GM19395 (cell line): ENCODE results near the gene NTF3.

Experiments
- ATAC-seq: cut with Tn5 transposase; IDR thresholded peaks from one replicate; pipeline ENCODE4 v1.9.1; 2021; ENCODE audit warnings: mild to moderate bottlenecking, moderate library complexity; ENCODE audit not compliant: unreplicated experiment

Gene NTF3

DNA sequence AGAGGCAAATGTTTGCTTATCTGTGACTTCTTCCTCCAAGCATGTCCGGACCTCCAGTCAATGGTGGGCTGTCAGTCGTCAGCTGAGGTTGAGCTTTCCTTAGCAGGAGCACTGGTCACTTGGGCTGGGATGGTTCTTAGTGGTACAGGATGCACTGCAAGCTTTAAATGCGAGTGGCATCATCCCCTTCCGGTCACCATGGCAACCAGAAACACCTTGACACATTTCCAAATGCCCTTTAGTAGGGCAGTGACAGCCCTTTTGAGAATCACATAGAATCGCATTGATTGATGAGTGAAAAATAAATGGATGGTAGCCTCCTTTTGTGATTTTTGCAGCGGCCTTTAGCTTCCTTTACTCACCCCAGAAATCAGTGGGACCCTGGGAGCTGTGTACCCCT, 24.1 kb downstream of the NTF3 start:
- ATAC-seq, result no peak

DNA sequence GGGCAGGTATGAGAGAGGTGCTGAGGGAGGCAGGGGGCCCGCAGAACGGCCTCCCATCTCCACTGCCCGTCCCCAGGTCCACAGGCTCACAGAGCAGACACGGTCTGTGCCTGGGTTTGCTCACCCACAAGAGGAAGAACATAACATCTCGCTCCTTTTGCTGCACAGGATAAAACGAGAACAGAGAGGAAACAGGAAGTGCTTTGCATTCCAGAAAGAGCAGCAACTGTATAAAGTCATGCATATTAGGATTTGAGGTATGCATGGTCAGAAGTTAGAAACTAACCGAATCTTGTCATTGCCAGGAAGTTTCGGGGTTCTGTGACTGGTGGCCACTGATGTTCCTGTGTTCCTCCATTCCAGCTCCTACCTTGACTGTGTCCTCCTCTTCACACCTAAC, 25.0 kb downstream of the NTF3 start:
- ATAC-seq, result no peak

DNA sequence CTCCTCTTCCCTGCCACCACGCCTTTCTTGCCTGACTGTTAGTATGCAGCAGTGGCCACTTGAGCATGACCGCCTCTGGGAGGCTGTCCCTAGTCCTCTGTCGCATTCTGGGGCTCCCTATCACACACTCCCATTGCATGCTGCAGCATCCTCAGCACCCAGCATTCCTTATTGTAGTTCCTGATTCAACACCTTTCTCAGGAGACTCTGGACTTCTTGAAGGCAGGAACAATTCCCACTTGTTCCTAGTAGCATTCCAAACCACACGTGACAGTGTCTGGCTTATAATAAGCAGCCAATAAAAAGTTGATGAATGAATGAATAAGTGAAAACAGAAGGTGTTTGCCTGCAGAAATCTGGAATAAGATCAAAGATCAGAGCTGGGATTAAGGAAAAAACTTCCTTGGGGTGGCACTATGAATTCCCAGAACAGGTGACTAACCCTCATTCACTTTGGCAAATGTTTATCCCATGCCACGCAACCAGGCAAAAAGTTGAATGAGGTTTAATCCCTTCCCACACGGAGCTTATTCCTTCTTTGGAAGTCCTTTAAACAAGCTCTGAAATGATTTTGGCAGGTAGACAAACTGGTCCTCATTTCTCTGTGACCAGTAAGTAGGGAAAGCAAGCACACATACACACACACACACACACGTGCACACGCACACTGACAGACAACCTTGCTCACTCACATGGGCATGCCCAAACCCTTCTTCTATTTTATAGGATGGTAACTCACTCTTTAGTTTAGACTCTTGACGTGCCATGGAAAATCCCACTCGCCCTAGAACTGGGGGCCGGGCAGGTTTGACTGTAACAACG, 26.5 kb downstream of the NTF3 start:
- ATAC-seq, result no peak

DNA sequence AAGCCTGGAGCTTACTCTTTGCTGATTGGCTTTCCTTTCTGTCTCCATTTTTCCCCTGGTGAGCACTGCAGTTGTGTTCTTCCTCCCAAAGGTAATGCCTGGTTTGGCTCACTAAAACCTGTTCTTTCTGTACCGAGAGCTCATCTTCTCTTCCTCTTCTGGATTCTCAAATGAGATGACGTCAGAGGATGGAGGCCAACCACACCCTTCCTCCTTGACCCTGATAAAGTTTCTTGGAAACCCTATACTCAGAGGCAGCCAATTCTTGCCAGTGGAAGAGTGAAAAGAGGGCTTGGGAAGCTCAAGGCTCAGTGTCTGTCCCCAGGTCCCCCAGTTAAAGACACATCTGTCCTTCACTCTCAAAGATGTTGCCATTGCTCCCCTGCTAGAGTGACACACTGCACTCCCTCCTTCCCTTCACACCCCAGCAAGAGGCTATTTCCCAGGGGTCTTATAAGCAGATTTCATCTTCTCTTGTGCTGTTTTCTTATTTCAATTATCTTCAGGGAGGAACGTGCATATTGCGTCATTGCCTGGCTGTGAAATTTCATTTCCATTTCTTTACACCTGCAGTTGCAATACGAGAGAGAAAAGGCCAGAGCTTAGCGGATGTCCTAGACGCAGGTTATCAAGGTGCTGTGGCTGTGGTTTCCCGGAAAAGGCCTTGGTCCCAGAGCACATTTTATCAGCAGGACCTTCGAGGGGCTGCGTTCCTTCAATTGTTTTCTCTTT, 27.3 kb downstream of the NTF3 start:
- no peak for ATAC-seq

DNA sequence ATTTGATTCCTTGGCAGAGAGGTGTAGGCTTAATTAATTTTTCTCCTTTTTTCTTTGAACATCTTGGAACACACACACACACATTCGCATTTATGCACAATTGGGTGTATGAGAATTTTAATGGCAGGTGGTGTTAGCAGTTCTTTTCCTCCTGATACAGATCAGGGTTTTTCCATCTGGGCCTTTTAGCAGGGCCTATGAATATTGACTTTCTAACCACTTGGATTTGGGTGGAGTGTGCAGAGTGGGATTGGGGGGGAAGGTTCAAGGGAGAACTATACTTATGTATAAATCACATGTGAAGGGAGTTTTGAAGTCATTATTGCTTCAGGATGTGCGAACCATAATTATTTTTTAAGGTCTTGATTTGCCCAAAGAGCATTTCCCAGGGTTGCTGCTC, 28.9 kb downstream of the NTF3 start:
- no peak for ATAC-seq

DNA sequence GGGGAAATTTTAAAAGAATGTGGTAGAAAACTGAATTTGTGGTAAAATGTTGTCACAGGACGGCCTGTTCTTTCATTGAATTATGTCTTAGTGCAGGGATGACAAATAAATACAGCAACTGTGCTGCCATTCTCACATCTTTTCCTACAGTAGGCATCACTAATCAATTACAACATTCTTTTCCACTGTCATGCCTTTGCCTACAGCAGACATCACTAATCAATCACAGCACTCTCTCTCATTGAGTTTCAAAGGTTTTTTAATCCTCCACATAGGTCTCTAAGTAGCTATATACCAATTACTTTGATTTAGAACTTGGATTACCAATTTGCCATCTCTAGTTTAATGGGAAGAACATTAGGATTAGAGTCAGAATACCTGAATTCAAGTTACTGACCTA, 30.1 kb downstream of the NTF3 start:
- no peak for ATAC-seq

DNA sequence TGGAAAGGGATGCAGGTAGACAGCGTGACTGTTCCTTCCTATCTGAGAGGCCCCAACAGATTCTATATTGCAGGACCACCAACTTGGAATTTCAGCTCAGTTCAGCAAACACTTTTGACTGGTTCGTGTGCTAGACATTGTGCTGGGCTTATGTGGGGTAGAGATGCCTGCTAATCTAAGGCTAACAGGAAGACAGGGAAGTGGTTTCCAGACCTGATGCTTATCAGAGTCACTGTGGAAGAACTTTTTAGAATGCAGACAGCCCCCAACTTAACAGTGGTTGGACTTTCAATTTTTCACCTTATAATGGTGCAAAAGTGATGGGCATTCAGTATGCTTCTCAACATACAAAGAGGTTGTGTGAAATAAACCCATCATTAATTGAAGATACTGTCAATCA, 32.2 kb downstream of the NTF3 start:
- ATAC-seq, result no peak

DNA sequence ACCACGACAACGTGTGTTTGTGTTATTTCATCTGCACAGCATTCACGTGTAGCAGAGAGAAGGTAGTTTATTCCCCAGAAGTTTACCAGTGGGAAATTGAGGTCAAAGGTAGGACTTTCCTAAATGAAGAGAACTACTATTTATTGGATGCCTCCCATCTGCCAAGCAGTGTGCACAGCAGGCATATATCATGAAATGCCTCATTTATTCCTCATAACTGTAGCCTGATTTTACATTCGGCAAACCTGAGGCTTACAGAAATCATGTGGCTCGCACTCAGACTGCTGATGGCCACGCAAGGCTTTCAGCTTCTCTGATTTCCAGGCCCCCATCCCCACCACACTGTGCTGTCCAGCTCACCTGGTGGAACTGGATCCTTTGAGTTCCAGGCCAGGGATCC, 33.5 kb downstream of the NTF3 start:
- ATAC-seq, result no peak

DNA sequence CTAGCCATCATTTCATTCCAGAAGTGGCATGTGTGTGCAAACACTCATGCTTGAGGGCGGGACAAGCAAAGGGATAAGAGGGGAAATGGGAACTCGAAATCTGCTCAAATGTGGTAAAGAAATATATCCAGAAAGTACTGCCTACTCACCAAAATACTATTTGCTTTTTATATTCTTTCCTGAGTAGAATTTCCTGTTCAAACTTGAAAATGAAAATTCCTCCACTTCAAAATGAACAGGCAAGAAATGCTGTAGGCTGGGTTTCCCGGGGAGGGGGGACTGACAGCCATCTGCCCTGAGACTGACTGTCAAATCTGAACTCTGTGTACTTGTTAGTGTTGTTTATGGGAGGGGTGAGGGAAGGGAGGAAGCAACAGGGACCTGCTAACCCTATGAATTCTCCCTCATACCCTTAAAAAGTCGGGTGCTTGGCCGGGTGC, 34.6 kb downstream of the NTF3 start:
- no peak for ATAC-seq

DNA sequence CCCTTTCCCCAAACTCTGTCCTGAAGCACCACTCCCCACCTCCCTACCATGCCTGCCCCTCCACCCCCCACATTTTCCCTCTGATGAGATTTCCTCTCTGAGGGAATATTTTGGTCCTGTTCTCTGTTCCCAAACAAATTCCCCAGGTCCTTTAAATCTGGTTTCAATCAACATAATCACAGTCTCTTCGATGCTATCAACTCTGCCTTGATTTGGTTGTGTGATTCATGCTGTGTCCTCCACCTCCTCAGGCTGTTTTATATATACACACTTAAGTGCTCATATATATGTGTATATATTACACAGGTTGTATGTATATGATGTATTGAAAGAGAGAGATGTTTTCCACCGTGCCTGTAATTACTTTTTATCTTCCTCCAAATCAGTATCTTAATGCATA, 36.0 kb downstream of the NTF3 start:
- no peak for ATAC-seq

DNA sequence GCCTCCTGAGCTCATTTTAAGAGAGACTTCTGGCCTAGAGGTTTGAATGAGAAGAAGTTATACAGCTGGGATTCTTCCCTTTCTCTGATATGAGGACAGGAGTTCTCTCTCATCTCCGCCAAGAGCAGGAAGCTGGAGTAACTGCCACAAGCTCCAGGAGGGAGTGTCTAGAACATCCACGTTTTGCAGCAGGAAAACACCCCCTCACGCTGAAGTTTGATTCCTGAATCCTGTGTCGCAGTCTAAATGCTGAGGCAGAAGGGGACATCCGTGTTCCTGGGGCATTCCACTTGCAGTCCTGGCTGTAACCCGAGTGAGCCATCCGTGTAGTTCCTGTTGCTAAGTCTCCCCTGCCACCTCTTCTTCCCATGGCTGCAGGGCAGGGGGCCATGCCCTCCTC, 38.3 kb downstream of the NTF3 start:
- ATAC-seq, result no peak

DNA sequence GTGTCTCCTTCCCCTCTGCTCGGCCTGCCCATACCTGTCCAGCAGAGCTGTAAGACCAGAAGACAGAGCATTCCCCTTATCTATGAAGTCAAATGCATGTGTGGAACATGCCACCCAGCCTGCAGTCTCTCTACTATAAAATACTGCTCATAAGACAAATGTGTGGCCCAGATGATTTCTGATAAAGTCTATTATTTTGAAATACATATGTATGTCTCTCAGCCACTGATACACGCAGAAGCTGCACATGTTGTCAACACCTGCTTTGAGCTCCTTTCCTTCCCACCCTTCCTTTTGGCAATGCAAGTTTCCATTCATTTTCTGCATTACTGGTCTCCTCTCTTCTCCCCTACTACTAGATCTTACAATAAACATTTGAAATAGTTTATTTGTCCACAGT, 38.8 kb downstream of the NTF3 start:
- no peak for ATAC-seq

DNA sequence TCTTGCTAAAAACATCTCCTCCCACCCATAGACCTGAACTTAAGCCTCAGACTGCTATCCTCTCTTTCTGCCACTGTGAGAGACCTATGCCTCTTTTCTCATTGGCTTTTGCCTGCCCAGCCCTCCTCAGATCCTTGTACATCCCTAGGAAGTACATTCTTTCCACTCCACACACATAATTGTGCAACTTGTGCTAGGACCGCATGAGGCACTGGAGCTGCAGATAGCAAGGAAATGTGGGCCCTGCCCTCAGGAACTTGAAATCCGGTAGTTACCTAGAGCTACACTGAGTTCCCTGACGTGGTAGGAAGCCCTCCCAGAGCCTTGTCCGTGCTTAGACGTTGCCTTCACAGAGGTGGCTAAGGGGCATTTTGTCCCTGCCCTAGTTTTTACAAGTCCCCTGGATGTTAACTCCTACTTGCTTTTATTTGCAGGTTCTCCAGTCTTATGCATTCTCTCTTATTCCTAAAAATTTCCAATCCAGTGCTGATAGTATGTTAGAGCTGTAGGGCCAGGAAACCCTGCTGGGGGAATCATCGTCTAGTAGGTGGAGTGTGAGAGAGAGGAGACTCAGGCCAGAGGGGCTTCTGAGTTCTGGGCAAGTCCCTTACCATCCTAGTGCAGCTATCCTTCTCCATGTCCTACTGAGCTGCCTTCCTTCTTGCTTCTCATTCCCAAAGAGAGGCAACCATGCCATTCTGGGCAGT, 41.3 kb downstream of the NTF3 start:
- no peak for ATAC-seq

DNA sequence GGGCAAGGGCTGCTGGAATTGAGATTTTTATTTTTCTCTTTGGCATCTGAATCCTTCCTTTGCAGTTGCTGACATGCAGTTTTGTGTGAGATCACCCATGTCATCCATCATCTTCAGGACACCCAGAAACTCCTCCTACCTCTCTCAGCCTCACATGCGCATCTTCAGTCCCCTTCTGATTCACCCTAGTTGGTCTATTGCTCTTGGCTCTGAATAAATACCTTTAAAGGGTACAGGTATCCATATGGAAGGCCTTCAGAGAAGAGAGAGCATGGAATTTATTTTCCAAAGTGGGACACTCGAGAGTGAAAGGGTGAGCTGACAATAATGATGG, 41.8 kb downstream of the NTF3 start:
- ATAC-seq, result no peak

DNA sequence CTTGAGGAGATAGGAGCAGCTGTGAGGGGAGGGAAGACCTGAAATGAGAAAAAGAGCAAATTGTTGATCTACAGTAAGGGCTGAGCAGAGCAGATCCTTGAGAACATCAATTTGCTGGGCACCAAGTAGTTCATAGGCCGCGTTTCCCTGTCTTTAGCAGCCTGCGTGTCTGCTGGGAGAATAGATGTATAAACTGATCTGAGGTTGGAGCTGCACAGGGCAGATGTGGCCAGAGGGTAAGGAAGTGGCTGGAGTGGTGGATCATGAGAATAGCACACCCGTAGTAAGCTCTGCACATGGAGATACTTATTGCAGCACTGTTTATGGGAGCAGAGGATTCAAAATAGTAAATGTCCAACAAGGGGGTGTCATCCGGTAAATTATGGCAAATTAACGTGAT, 44.4 kb downstream of the NTF3 start:
- no peak for ATAC-seq

DNA sequence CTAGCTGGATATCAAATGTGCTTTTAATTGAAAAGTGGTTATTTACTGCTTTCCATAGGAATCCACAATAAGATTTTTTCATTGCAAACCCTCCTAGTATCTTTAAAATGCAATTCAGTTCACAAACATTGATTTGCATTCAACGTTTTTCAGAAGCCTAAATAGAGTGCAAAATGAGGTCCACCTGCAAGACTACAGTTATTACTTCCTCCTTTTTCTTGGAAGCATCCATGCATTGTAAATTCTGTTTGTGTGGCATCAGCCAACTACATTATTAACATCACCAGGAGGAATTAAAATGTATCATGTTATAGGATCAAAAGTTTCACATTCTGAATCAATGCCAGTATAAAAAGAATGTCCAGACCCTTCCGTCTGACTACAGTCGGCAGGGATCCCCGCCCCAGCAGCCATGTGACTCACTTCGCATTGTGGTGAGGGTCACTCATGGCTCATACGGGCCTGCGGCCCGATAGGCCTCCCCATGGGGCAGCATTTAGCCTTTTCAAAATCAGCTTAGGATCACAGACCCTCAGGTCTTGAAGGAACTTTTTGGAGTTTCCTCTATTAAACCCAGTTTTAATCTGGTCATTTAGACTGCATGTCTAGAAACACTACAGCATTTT, 46.3 kb downstream of the NTF3 start:
- no peak for ATAC-seq

DNA sequence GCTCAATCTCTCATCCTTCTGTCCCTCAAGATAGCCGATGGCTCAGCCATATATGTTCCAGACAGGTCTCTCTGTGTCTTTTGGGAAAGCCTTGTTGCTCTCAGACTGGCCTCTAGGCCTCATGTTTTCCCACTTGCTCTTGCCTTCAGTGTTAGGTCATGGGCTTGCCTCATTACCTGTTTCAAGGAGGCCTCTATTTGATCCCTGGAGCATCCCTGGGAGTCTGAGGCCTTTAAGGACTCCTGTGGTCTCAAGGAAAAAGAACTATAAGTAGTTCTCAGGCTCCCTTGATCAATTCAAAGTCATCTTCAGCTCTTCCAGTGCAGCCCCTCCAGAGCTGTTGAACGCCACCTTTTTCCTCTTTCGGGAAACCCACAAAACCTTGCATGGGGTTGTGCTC, 47.9 kb downstream of the NTF3 start:
- ATAC-seq, result no peak

DNA sequence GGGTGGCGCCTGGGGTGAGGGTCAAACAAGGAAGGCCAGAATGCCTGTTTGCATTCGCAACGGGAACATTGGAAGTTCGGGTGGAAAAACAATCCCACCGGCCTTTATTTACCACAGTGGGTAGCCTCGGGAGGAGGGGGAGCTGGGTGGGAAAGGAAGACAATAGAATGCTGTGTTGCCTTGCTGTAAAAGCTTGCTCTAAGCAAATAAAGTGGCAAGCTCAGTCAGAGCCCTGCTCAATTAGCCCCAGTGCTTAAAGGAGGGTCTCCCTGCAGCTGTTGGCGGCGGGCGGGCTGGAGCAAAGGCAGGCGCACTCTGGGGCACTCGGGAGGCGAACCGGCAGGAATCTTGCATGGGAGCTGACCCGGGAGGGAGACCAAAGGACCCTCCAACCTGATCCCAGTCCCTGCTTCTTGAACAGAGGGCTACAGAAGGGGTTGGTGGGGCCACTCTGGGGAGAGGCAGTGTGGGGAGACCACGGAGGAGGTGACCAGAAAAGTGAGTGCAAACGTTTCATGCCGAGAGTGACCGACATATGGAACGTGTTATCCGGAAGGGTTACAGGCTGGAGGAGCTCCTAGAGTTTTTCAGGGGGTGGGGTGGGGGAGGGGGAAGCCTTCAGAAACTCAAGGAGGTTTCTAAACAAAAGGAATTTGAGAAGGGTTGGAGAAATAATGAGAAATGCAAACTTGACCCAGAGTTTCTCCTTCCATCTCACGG, 48.5 kb downstream of the NTF3 start:
- ATAC-seq, result no peak

DNA sequence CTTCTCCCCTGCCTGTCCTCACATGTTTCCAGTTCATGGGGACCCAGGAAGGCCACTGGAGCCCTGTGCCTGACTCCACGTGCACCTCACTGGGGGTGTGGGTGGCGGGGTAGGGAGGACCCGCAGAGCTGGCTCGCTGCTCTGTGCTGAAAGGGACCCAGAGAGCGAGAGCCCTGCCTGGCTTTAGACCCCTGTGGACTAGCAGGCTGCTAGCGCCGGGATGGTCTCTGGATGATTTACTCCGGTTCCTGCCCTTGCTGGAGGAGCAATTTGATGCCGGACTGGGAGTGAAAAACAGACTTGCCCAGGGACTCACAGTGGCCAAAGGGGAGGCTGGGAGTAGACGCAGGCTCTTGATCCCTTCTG, 49.0 kb downstream of the NTF3 start:
- no peak for ATAC-seq

DNA sequence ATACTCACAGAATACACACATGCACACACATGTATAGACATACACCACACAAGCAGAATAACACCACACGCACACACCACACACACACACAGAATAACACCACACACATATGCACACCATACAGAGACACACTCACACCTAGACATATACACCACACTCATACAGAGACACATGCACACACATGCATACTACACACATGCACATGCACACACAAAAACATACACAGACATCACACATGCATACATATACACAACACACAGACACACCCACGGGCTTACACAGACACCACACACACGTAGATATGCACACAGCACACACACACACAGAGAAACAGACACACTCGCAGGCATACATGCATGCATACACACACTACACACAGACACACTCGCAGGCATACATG, 49.7 kb downstream of the NTF3 start:
- ATAC-seq, result no peak

DNA sequence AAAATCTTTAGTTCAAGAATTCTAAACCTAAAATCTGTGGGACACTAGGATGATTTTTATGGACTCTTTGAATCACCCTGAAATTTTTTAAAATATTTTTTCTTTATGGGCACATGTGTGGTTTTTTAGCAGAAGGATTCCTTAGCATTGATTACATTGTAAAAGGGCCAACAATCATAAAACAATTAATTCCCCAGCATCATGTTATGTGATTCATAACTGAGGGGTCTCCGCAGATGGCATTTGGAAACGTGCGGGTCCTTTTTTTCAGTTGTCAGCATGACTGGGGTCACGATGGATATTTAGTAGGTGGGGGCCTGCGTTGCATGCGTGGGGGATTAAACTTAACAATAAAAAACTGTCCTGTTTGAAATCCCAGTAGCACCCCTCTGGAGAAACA, 52.5 kb downstream of the NTF3 start:
- no peak for ATAC-seq
